Loucy (cell line): ENCODE data around the gene VAV1.

Source experiments
- H2AFZ ChIP-seq: fragments of 200-600 bp; sonication (generic); 2 replicates; pipeline ENCODE4 v1.6.0; 2016; ENCODE audit warnings: antibody characterized with exemption, mild to moderate bottlenecking, low read length, moderate library complexity
- H3F3A ChIP-seq: fragments of 200-600 bp; 2 replicates; pipeline ENCODE4 v1.6.0; 2016; ENCODE audit warnings: antibody characterized with exemption, low read depth, mild to moderate bottlenecking
- H3K27me3 ChIP-seq: fragments of 200-600 bp; sonication (generic); 2 replicates; pipeline ENCODE4 v1.6.1; 2014; ENCODE audit warnings: low read length, mild to moderate bottlenecking; ENCODE audit not compliant: insufficient read depth, poor library complexity, severe bottlenecking
- H3K36me3 ChIP-seq: fragments of 200-600 bp; sonication (generic); 2 replicates; pipeline ENCODE4 v1.6.1; 2016; ENCODE audit warnings: low read length; ENCODE audit not compliant: insufficient read depth
- H3K4me1 ChIP-seq: fragments of 200-600 bp; sonication (generic); 2 replicates; pipeline ENCODE4 v1.5.1; 2014; ENCODE audit warnings: low read length, mild to moderate bottlenecking; ENCODE audit not compliant: insufficient read depth, poor library complexity, severe bottlenecking
- H3K4me2 ChIP-seq: fragments of 200-600 bp; sonication (generic); 2 replicates; pipeline ENCODE4 v1.6.0; 2014; ENCODE audit warnings: antibody characterized with exemption, low read length, low read depth, mild to moderate bottlenecking; ENCODE audit not compliant: poor library complexity, severe bottlenecking
- H3K4me3 ChIP-seq: fragments of 200-600 bp; sonication (generic); 2 replicates; pipeline ENCODE4 v1.5.1; 2014; ENCODE audit warnings: low read length, mild to moderate bottlenecking, mixed read lengths; ENCODE audit not compliant: poor library complexity, severe bottlenecking
- H3K79me2 ChIP-seq: fragments of 200-600 bp; sonication (generic); 2 replicates; pipeline ENCODE4 v1.6.1; 2014; ENCODE audit warnings: low read length; ENCODE audit not compliant: insufficient read depth
- H3K9ac ChIP-seq: fragments of 200-600 bp; sonication (generic); 2 replicates; pipeline ENCODE4 v1.6.0; 2014; ENCODE audit warnings: mild to moderate bottlenecking, low read depth, low read length, moderate library complexity; ENCODE audit not compliant: poor library complexity, severe bottlenecking
- H3K9me2 ChIP-seq: fragments of 200-600 bp; sonication (generic); replicated peaks from 2 replicates; pipeline ENCODE4 v1.6.1; 2016; ENCODE audit warnings: low read depth, low read length, mixed read lengths
- H3K9me3 ChIP-seq: fragments of 200-600 bp; sonication (generic); 2 replicates; pipeline ENCODE4 v1.6.1; 2014; ENCODE audit warnings: mild to moderate bottlenecking, antibody characterized with exemption, low read length, low read depth; ENCODE audit not compliant: insufficient read depth
- H4K20me1 ChIP-seq: fragments of 200-600 bp; sonication (generic); 2 replicates; pipeline ENCODE4 v1.6.0; 2014; ENCODE audit warnings: antibody characterized with exemption, low read length, mild to moderate bottlenecking; ENCODE audit not compliant: insufficient read depth, poor library complexity, severe bottlenecking
- EZH2phosphoT487 ChIP-seq: fragments of 200-600 bp; IDR thresholded peaks from 2 replicates; pipeline ENCODE4 v1.6.1; 2018; ENCODE audit warnings: antibody characterized with exemption, mild to moderate bottlenecking, moderate library complexity, borderline replicate concordance
- TF ChIP-seq, protein P1 (sequence below): fragments of 200-600 bp; sonication (generic); conservative IDR thresholded peaks from 2 replicates; pipeline ENCODE4 v1.5.1; 2014; ENCODE audit warnings: mild to moderate bottlenecking, antibody characterized with exemption, low read length

VAV1 gene

DNA sequence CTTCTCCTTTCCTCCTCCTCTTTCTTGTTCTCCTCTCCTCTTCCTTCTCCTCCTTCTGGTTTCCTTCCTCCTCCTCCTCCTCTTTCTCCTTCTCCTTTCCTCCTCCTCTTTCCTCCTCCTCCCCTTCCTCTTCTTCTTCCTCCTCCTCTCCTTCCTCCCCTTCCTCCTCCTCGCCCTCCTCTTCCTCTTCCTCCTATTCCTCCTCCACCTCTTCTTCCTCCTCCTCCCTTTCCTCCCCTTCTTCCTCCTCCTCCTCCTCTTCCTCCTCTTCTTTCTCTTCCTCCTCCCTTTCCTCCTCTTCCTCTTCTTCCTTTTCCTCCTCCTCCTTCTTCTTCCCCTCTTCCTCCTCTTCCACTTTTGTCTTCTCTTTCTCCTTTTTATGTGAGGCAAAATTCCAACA lies 59.9 kb downstream of the VAV1 start:
- Histone ChIP-seq H3K4me1 (no peaks in the 10 kb centered on the region), H3K9me2 (no peaks in the 10 kb centered on the region), H2AFZ (no peak overlapping the region), H3K36me3 (peaks cover 93% of the 10 kb centered on the region), H3K4me2 (no peak overlapping the region), H3K9ac (no peak overlapping the region), H3K79me2 (no peaks in the 10 kb centered on the region), H4K20me1 (no peaks in the 10 kb centered on the region), H3F3A (no peaks in the 10 kb centered on the region), H3K4me3 (no peak overlapping the region), H3K9me3 (no peaks in the 10 kb centered on the region), H3K27me3 (no peaks in the 10 kb centered on the region)
- TF ChIP-seq, protein P1, sequence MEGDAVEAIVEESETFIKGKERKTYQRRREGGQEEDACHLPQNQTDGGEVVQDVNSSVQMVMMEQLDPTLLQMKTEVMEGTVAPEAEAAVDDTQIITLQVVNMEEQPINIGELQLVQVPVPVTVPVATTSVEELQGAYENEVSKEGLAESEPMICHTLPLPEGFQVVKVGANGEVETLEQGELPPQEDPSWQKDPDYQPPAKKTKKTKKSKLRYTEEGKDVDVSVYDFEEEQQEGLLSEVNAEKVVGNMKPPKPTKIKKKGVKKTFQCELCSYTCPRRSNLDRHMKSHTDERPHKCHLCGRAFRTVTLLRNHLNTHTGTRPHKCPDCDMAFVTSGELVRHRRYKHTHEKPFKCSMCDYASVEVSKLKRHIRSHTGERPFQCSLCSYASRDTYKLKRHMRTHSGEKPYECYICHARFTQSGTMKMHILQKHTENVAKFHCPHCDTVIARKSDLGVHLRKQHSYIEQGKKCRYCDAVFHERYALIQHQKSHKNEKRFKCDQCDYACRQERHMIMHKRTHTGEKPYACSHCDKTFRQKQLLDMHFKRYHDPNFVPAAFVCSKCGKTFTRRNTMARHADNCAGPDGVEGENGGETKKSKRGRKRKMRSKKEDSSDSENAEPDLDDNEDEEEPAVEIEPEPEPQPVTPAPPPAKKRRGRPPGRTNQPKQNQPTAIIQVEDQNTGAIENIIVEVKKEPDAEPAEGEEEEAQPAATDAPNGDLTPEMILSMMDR: no peak
- TF ChIP-seq EZH2phosphoT487: no peak

- Histone ChIP-seq H3K36me3 (peaks cover 93% of the 10 kb centered on the region), H2AFZ (no peak overlapping the region), H3K9me2 (no peaks in the 10 kb centered on the region), H3K9ac (no peak overlapping the region), H4K20me1 (no peaks in the 10 kb centered on the region), H3K4me2 (no peak overlapping the region), H3K79me2 (no peaks in the 10 kb centered on the region), H3K4me3 (no peak overlapping the region), H3K27me3 (no peaks in the 10 kb centered on the region), H3K9me3 (no peaks in the 10 kb centered on the region), H3F3A (no peaks in the 10 kb centered on the region), H3K4me1 (no peaks in the 10 kb centered on the region)
- TF ChIP-seq, protein P1: no peak
- TF ChIP-seq EZH2phosphoT487: no peak
Measured at GRCh38 chr19:6833166-6833790, 60.8 kb downstream of the VAV1 start.

GRCh38 chr19:6834433-6834832 lies 61.9 kb downstream of the VAV1 start:
- Histone ChIP-seq H3K9me3 (no peaks in the 10 kb centered on the region), H3F3A (no peaks in the 10 kb centered on the region), H3K9me2 (no peaks in the 10 kb centered on the region), H3K4me3 (no peak overlapping the region), H3K4me2 (no peak overlapping the region), H3K27me3 (no peaks in the 10 kb centered on the region), H2AFZ (no peak overlapping the region), H4K20me1 (no peaks in the 10 kb centered on the region), H3K4me1 (no peaks in the 10 kb centered on the region), H3K79me2 (no peaks in the 10 kb centered on the region), H3K9ac (no peak overlapping the region), H3K36me3 (peaks cover 88% of the 10 kb centered on the region)
- no peak for TF ChIP-seq EZH2phosphoT487
- TF ChIP-seq, protein P1: no peak
